Middle frontal gyrus (tissue), 1 donor: ENCODE results near the gene YPEL2.
"Not testable (repeated sequence)": the region's sequence is repeated elsewhere in the genome, so short reads cannot be mapped to it uniquely, and the experiment has no call there.

Experiments
- DNase-seq: peaks from one replicate; pipeline ENCODE4 v3.0.0-alpha.2; 2015; ENCODE audit warnings: low spot score; ENCODE audit errors: extremely low spot score

The YPEL2 gene

GRCh38 chr17:59331129-59331928 is at the start of gene YPEL2:
Gene YPEL2 (plus strand): TSS chr17:59331655. CDS start chr17:59353410, 21,755 bp downstream.
- DNase-seq = peak; percentile 92

- no peak for DNase-seq
Measured at GRCh38 chr17:59284317-59284716, 47.1 kb upstream of the YPEL2 start.

- DNase-seq = no peak
Measured at GRCh38 chr17:59287452-59287851, 44.0 kb upstream of the YPEL2 start.

GRCh38 chr17:59287891-59288290 is 43.6 kb upstream of the YPEL2 start:
- DNase-seq = no peak

GRCh38 chr17:59289981-59290301 is 41.5 kb upstream of the YPEL2 start:
- DNase-seq = no peak

- DNase-seq = not testable (repeated sequence)
Measured at GRCh38 chr17:59290302-59290998, 41.0 kb upstream of the YPEL2 start.

- DNase-seq = no peak
Measured at GRCh38 chr17:59292174-59292523, 39.3 kb upstream of the YPEL2 start.

- no peak for DNase-seq
Measured at GRCh38 chr17:59296190-59296589, 35.3 kb upstream of the YPEL2 start.

- no peak for DNase-seq
Measured at GRCh38 chr17:59298521-59298920, 32.9 kb upstream of the YPEL2 start.

GRCh38 chr17:59299400-59300092 is 31.9 kb upstream of the YPEL2 start:
- no peak for DNase-seq

- DNase-seq = no peak
Measured at GRCh38 chr17:59300941-59301340, 30.5 kb upstream of the YPEL2 start.

GRCh38 chr17:59304811-59305210 is 26.6 kb upstream of the YPEL2 start:
- DNase-seq = no peak

GRCh38 chr17:59310263-59310920 is 21.1 kb upstream of the YPEL2 start:
- no peak for DNase-seq

GRCh38 chr17:59311051-59311468 is 20.4 kb upstream of the YPEL2 start:
- DNase-seq = peak; percentile 75

- DNase-seq = not testable (repeated sequence)
Measured at GRCh38 chr17:59311521-59311920, 19.9 kb upstream of the YPEL2 start.

- DNase-seq = no peak
Measured at GRCh38 chr17:59315866-59316265, 15.6 kb upstream of the YPEL2 start.

GRCh38 chr17:59327121-59327980 is 4.1 kb upstream of the YPEL2 start:
- no peak for DNase-seq

GRCh38 chr17:59327981-59328290 is 3.5 kb upstream of the YPEL2 start:
- DNase-seq = no peak

- DNase-seq = no peak
Measured at GRCh38 chr17:59328601-59329000, 2.9 kb upstream of the YPEL2 start.

GRCh38 chr17:59329176-59330052 is 2.0 kb upstream of the YPEL2 start:
- DNase-seq = peak; percentile 52
